Smooth muscle cell (in vitro differentiated cells): ENCODE data around the gene PLEKHN1. TPM values are rescaled to one million over a fixed set of nuclear protein-coding genes. Genes with fewer than 3 reads are reported as not detected.

Experiments used
- DNase-seq: peaks from one replicate; lab custom pipeline; 2025; ENCODE audit not compliant: unreplicated experiment; lab: John Stamatoyannopoulos, UW
- H2AFZ ChIP-seq: fragments of 200-600 bp; sonication (generic); 2 replicates; pipeline ENCODE4 v1.6.0; 2016; ENCODE audit warnings: antibody characterized with exemption, low read depth, mild to moderate bottlenecking
- H3F3A ChIP-seq: fragments of 200-600 bp; sonication (generic); 2 replicates; pipeline ENCODE4 v1.6.0; 2017; ENCODE audit warnings: antibody characterized with exemption, low read depth
- H3K27ac ChIP-seq: fragments of 200-600 bp; sonication (generic); 2 replicates; pipeline ENCODE4 v1.5.1; 2016; ENCODE audit warnings: low read depth, mild to moderate bottlenecking
- H3K27me3 ChIP-seq: fragments of 200-600 bp; sonication (generic); 2 replicates; pipeline ENCODE4 v1.6.1; 2016; ENCODE audit warnings: low read depth, mild to moderate bottlenecking
- H3K36me3 ChIP-seq: fragments of 200-600 bp; sonication (generic); 2 replicates; pipeline ENCODE4 v1.5.1; 2016; ENCODE audit warnings: low read depth
- H3K4me1 ChIP-seq: fragments of 200-600 bp; sonication (generic); 2 replicates; pipeline ENCODE4 v1.5.1; 2016; ENCODE audit warnings: low read depth
- H3K4me2 ChIP-seq: fragments of 200-600 bp; sonication (generic); 2 replicates; pipeline ENCODE4 v1.6.0; 2016; ENCODE audit warnings: mild to moderate bottlenecking
- H3K4me3 ChIP-seq: fragments of 200-600 bp; sonication (generic); 2 replicates; pipeline ENCODE4 v1.5.1; 2016; ENCODE audit warnings: mild to moderate bottlenecking
- H3K79me2 ChIP-seq: fragments of 200-600 bp; sonication (generic); 2 replicates; pipeline ENCODE4 v1.6.0; 2016; ENCODE audit warnings: low read depth, mild to moderate bottlenecking
- H3K9ac ChIP-seq: fragments of 200-600 bp; sonication (generic); 2 replicates; pipeline ENCODE4 v1.6.0; 2016; ENCODE audit warnings: low read depth
- H3K9me3 ChIP-seq: fragments of 200-600 bp; sonication (generic); replicated peaks from 2 replicates; pipeline ENCODE4 v1.5.1; 2016; ENCODE audit warnings: low read depth
- H4K20me1 ChIP-seq: fragments of 200-600 bp; sonication (generic); 2 replicates; pipeline ENCODE4 v1.6.0; 2016; ENCODE audit warnings: low read depth
- CTCF ChIP-seq: fragments of 200-600 bp; sonication (generic); IDR thresholded peaks from 2 replicates; pipeline ENCODE4 v1.5.1; 2017; ENCODE audit warnings: borderline replicate concordance, mild to moderate bottlenecking, antibody characterized with exemption; ENCODE audit not compliant: insufficient read depth, poor library complexity, severe bottlenecking
- WGBS: methylation state at CpG from one replicate; pipeline ENCODE4 v1.1.7; 2016; ENCODE audit warnings: low lambda C conversion rate; 5-methylcytosine and 5-hydroxymethylcytosine counted together
- polyA plus RNA-seq: library from polyadenylated mRNA; unstranded; fragments of >200 nt; fragmentation: Nextera tagmentation; extraction: Ambion mirVana; gene quantifications from 2 replicates; pipeline ENCODE4 v1.2.1, GENCODE V29; 2016
- total RNA-seq: library from RNA; depleted of rRNA; stranded (reverse); fragments of >200 nt; gene quantifications from 2 replicates; pipeline ENCODE4 v1.2.3, GENCODE V29; 2014

Gene PLEKHN1
- total and polyA plus RNA-seq, 2 experiments from 2014 or later: 2.6 to 5.2 TPM

DNA sequence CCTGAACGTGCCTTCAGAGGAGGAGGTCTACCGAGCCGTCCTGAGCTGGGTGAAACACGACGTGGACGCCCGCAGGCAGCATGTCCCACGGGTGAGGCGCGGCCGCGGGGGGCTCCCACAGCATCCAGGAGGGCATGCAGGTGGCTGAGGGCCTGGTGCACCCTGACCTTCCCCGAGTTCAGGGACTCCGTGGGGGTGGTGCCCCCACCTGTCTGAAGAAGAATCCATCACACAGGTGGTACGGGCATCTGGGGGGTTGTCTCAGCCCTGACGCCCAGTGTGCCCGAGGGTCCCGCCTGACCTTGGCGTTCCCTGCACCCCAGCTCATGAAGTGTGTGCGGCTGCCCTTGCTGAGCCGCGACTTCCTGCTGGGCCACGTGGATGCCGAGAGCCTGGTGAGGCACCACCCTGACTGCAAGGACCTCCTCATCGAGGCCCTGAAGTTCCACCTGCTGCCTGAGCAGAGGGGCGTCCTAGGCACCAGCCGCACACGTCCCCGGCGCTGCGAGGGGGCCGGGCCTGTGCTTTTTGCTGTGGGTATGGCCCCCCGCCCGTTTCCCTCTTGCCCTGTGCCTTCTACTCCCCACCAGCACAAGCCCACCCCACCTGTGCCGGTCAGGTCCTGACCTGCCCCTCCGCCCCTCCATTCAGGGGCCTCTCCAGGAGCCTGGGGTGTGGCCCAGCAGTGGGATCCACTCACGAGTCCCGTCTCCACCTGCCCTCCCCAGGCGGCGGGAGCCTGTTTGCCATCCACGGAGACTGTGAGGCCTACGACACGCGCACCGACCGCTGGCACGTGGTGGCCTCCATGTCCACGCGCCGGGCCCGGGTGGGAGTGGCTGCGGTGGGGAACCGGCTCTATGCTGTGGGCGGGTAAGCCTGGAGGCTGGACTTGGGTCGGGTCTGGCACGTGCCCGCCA lies 3.6 kb upstream of the PLEKHN1 start:
- Histone ChIP-seq H3K4me2 (no peak overlapping the region), H3K4me3 (no peak overlapping the region), H2AFZ (no peak overlapping the region), H3K36me3 (no peaks in the 10 kb centered on the region), H3K9ac (no peak overlapping the region), H3K27me3 (no peaks in the 10 kb centered on the region), H3K79me2 (peaks cover 14% of the 10 kb centered on the region), H3F3A (no peaks in the 10 kb centered on the region), H3K9me3 (no peaks in the 10 kb centered on the region), H4K20me1 (peaks cover 11% of the 10 kb centered on the region), H3K4me1 (peaks cover 13% of the 10 kb centered on the region), H3K27ac (no peak overlapping the region)
- no peak for TF ChIP-seq CTCF
- DNase-seq: no peak
- 99% methylated on average over 50 of the region's 57 CpGs for WGBS

DNA sequence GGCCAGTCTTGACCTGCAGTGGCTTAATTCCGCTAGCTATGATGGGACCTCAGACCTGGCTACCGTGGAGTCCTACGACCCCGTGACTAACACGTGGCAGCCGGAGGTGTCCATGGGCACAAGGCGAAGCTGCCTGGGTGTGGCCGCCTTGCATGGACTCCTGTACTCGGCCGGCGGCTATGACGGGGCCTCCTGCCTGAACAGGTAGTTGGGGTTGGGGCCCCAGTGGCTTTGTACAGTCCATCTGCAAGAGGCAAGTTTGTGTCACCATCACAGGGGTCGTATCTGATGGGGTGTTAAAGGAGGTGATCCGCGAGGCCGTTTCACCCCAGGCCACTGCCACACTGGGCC lies 3.0 kb upstream of the PLEKHN1 start:
- no peaks in the 10 kb centered on the region for H3K27me3 ChIP-seq
- peaks cover 10% of the 10 kb centered on the region for H3K4me1 ChIP-seq
- peaks cover 6% of the 10 kb centered on the region for H4K20me1 ChIP-seq
- TF ChIP-seq CTCF: no peak
- no peak overlapping the region for H3K4me2 ChIP-seq
- H3K9ac ChIP-seq: no peak overlapping the region
- H3K9me3 ChIP-seq: no peaks in the 10 kb centered on the region
- no peaks in the 10 kb centered on the region for H3K36me3 ChIP-seq
- H2AFZ ChIP-seq: no peak overlapping the region
- whole genome bisulfite sequencing: 96% methylated on average over 16 of the region's 16 CpGs
- H3K27ac ChIP-seq: no peak overlapping the region
- DNase-seq: no peak
- no peaks in the 10 kb centered on the region for H3F3A ChIP-seq
- H3K4me3 ChIP-seq: no peak overlapping the region
- H3K79me2 ChIP-seq: peaks cover 7% of the 10 kb centered on the region

DNA sequence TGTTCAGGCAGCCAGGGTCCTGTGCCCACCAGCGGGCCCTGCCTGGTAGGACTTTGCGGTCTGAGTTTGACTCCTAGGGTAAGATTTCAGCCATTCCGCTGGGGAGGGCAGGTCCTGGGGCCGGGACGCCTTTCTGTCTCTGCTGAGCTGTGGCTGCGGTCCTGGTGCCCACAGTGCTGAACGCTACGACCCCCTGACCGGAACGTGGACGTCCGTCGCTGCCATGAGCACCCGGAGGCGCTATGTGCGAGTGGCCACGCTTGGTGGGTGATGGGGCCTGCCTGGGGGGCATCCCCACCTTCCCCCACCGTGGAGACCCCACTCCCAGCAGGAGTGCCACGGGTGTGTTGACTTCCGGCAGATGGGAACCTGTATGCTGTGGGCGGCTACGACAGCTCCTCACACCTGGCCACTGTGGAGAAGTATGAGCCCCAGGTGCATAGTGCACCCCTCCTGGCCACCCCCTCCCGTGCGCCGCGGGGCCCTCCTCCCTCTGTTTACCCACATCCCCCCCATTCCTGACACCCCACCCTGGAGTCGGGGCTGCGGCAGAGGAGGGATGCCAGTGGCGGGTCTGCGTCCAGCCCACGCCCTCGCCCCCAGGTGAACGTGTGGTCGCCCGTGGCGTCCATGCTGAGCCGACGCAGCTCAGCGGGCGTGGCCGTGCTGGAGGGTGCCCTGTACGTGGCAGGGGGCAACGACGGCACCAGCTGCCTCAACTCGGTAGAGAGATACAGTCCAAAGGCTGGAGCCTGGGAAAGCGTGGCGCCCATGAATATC lies 2.3 kb upstream of the PLEKHN1 start:
- H3K9me3 ChIP-seq: no peaks in the 10 kb centered on the region
- H3K4me3 ChIP-seq: no peak overlapping the region
- no peak overlapping the region for H3K4me2 ChIP-seq
- no peaks in the 10 kb centered on the region for H4K20me1 ChIP-seq
- H3K27ac ChIP-seq: no peak overlapping the region
- no peaks in the 10 kb centered on the region for H3F3A ChIP-seq
- no peak for TF ChIP-seq CTCF
- no peak overlapping the region for H3K9ac ChIP-seq
- 97% methylated on average over 39 of the region's 47 CpGs for WGBS
- H2AFZ ChIP-seq: no peak overlapping the region
- H3K4me1 ChIP-seq: peaks cover 7% of the 10 kb centered on the region
- H3K36me3 ChIP-seq: no peaks in the 10 kb centered on the region
- peaks cover under 1% of the 10 kb centered on the region for H3K79me2 ChIP-seq
- DNase-seq: no peak
- no peaks in the 10 kb centered on the region for H3K27me3 ChIP-seq
